Dedifferentiated amniotic fluid mesenchymal stem cell (primary cell): ENCODE data around the gene DMRTA2.
"Not testable (repeated sequence)": the region's sequence is repeated elsewhere in the genome, so short reads cannot be mapped to it uniquely, and the experiment has no call there.

Source experiments
- DNase-seq: peaks from one replicate; pipeline ENCODE4 v3.0.0-alpha.2; 2016; ENCODE audit errors: extremely low spot score

The DMRTA2 gene

DNA sequence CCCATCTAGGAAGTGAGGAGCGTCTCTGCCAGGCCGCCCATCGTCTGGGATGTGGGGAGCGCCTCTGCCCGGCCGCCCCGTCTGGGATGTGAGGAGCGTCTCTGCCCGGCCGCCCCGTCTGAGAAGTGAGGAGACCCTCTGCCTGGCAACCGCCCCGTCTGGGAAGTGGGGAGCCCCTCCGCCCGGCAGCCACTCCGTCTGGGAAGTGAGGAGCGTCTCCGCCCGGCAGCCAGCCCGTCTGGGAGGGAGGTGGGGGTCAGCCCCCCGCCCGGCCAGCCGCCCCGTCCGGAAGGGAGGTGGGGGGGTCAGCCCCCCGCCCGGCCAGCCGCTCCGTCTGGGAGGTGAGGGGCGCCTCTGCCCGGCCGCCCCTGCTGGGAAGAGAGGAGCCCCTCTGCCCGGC is 41.7 kb downstream of the DMRTA2 start:
- DNase-seq, result not testable (repeated sequence)

DNA sequence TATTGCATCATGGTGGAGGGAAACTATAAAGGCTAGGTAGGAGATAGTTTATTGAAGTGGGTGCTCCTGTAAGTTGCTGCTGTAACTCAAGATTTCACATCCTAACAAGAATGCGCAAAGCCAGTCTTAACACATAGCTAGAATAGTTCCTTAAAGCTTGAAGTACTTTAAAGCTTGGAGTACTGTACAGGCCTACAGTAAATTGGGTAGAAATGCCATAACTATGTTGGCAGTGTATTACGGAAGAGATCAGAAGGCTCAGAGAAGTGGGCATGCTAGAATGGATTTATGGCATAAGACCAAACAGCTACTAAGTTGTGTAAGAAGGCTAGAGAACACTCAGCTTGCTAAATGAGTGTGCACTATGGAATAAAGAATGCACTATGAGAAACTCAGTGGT is 44.5 kb downstream of the DMRTA2 start:
- DNase-seq, result no peak

DNA sequence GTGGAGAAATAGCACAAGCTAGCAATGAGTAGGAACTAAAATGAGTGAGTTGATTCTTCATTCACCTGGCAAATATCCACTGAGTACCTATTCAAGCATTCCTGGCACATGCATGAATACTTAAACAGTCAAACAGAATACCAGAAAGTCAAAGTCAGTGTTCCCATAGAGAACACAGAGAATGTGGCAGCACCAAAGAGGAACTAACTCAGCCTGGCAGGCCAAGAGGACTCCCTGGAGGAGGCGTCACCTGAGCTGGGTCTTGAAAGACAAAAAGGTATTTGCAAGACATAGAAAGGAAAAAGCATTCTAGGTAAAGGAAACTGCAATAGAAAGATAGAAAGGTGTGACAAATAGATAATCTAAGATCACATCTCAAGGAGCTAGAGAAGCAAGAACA is 49.7 kb downstream of the DMRTA2 start:
- DNase-seq, result no peak

DNA sequence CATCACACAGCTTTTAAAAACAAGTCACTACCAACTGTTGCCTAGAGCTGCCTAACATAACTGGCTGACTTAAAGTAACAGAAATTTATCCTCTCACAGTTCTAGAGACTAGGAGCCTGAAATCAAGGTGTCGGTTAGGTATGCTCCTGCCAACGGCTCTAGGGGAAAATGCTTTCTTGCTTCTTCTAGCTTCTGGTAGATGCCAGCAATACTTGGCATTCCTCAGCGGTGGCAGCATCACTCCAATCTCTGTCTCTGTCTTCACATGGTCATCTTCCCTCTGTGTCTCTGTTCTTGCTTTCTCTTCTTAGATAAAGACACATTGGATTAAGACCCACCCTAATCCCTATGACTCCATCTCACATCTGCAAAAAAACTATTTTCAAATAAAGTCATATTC is 51.5 kb downstream of the DMRTA2 start:
- no peak for DNase-seq

DNA sequence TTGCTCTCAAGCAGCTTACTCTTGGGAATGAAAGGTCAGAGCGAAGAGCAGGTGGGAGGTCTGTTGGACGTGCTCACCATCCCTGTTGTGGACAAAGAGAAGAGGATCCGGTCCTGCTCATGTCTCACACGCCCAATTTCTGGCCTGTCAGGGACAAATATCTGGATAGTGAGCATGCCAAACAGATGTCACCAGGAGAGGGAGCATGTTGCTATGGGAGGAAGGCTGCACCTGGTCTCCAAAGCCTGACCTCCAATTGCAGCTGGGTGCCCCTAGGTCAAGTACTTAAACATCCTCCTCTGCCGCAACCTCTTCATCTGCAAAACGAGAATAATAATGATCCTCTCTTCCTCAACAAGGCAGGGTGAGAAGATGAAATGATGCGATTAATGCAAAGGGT is 53.4 kb downstream of the DMRTA2 start:
- DNase-seq, result no peak

DNA sequence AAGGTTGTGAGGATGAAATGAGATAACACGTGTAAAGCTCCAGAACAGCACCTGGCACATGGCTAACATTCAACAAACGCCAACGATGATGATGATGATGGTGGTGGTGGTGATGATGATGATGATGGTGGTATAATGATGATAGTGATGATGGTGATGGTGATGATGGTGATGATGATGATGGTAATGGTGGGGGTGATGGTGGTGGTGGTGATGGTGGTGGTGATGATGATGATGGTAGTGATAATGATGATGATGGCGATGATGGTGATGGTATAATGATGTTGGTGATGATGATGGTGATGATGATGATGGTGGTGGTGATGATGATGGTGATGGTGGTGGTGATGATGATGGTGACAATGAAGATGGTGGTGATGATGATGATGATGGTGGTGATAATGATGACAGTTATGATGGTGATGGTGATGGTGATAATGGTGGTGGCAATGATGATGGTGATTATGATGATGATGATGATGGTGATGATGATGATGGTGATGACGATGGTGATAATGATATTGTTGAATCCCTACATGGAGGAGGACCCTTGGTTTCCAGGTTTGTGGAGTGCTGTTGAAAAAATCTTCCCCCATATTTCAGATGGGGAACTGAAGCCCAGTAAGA is 54.1 kb downstream of the DMRTA2 start:
- no peak for DNase-seq

DNA sequence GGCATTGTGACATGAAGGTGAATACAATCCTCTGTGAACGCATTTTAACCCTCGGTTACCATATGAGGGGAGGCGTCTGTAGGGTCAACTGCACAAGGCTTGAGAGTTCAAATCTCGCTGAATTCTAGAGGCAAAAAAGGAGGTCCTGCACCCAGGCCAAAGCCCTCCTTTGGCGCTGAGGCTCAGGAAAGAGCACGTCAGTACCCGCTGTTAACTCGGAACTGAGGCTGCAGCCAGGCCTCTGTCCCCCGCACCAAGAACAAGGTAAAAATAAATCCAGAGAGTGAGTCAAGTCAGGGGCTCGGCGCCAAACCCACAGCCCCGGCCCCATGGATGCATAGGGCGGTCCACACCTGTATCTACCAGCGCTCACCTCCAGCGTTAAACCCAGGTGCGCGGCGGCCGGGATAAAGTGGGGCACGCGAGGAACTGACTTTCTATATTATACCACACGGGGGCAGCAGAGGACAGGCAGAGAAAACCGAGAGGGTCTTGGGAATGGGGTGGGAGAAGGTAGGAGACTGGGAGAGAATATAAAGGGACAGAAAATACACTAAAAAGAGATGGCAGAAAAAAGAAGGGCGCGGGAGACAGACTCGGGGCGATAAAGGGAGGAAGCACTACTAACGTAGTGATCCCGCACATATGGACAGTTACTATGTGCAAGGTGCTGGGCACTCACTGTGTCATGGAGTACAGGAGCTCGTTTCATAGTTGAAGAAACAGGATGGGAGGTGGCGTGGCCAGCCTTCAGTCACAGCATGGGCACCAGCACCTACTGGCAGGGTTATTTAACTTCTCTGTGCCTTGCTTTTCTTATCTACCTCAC is 54.9 kb downstream of the DMRTA2 start:
- DNase-seq, result no peak
